Vagina (tissue), 2 donors: Measurements from ENCODE around the gene RHOT2.

Source experiments
- CTCF ChIP-seq, 3 experiments: fragments of 450-650 bp in 2 of 3; fragments of 200-600 bp in 1 of 3; sonication (generic) in 1 of 3; IDR thresholded peaks; one replicate each; pipeline ENCODE4 v1.5.1; 2017 to 2019; ENCODE audit warnings: antibody characterized with exemption in 3 of 3, mild to moderate bottlenecking in 2 of 3, moderate library complexity in 2 of 3
- POLR2A ChIP-seq, 2 donors: fragments of 450-650 bp; IDR thresholded peaks; one replicate each; pipeline ENCODE4 v1.6.1; 2017; ENCODE audit warnings: antibody characterized with exemption in 2 of 2, mild to moderate bottlenecking in 2 of 2, moderate library complexity in 2 of 2

DNA sequence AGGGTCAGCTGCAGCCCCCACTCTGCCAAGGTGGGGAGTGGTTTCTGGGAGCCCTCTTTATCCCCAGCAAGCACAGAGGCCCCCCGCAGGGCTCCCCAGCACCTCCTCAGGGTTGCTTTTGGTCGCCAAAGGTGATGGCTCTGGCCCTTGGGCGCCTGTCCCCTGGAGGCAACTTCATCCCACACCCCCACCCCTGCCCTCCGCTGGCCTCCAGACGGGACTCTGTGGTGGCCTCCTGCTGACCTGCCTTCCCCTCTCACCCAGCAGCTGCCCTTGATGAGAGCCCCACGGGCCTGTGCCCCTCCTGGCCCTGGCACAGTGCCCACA, 7.8 kb upstream of the RHOT2 start:
- no peak for TF ChIP-seq CTCF (IDR thresholded peaks at IDR 0.05)
- TF ChIP-seq POLR2A (IDR thresholded peaks at IDR 0.05), result no peak
